Neural progenitor cell (in vitro differentiated cells): Measurements from ENCODE around the gene PDXP.
"Not testable (repeated sequence)": the region's sequence is repeated elsewhere in the genome, so short reads cannot be mapped to it uniquely, and the experiment has no call there.

ENCODE experiments used
- CTCF ChIP-seq: fragments of 200-600 bp; sonication (generic); IDR thresholded peaks from 2 replicates; pipeline ENCODE4 v1.5.1; 2017; ENCODE audit warnings: antibody characterized with exemption, mild to moderate bottlenecking
- EZH2 ChIP-seq: fragments of 200-600 bp; sonication (generic); IDR thresholded peaks from 2 replicates; pipeline ENCODE4 v1.6.1; 2017; ENCODE audit warnings: antibody characterized with exemption, mild to moderate bottlenecking, moderate library complexity

GRCh38 chr22:37656583-37656982, 1.9 kb upstream of the PDXP start:
- not testable (repeated sequence) for TF ChIP-seq CTCF, EZH2
